Mesenchymal stem cell (in vitro differentiated cells and primary cell): ENCODE data around the gene POGLUT2.

ENCODE experiments used
- DNase-seq: peaks from one replicate; pipeline ENCODE4 v3.0.0-alpha.2; 2013
- H2AFZ ChIP-seq: one replicate; pipeline ENCODE4 v1.6.1; 2013; ENCODE audit warnings: low read depth, mild to moderate bottlenecking, control low read depth, inconsistent platforms, low read length, moderate library complexity
- H2AK5ac ChIP-seq: 2 replicates; pipeline ENCODE4 v1.6.1; 2013; ENCODE audit warnings: low read length, moderate library complexity, mild to moderate bottlenecking, inconsistent platforms; ENCODE audit not compliant: severe bottlenecking
- H2BK120ac ChIP-seq: one replicate; pipeline ENCODE4 v1.6.1; 2013; ENCODE audit warnings: low read depth, mild to moderate bottlenecking, inconsistent platforms, low read length, moderate library complexity
- H2BK12ac ChIP-seq, 2 experiments: one replicate each; pipeline ENCODE4 v1.6.1; 2013; ENCODE audit warnings: inconsistent platforms in 2 of 2, low read length in 2 of 2, mild to moderate bottlenecking in 2 of 2, moderate library complexity in 2 of 2, control low read depth in 1 of 2
- H2BK15ac ChIP-seq: one replicate; pipeline ENCODE4 v1.6.1; 2013; ENCODE audit warnings: mild to moderate bottlenecking, low read depth, inconsistent platforms; ENCODE audit not compliant: poor library complexity, severe bottlenecking
- H2BK5ac ChIP-seq: 2 replicates; pipeline ENCODE4 v1.6.1; 2013; ENCODE audit warnings: low read depth, mild to moderate bottlenecking, low read length, control low read depth, inconsistent platforms; ENCODE audit not compliant: poor library complexity, severe bottlenecking
- H3K14ac ChIP-seq, 2 experiments: one replicate each; pipeline ENCODE4 v1.6.1; 2013; ENCODE audit warnings: inconsistent platforms in 2 of 2, low read length in 2 of 2, control low read depth in 1 of 2, mild to moderate bottlenecking in 1 of 2, moderate library complexity in 1 of 2
- H3K18ac ChIP-seq, 2 experiments: one replicate each; pipeline ENCODE4 v1.6.1; 2013; ENCODE audit warnings: inconsistent platforms in 2 of 2, low read length in 2 of 2, control low read depth in 1 of 2, low read depth in 1 of 2, mild to moderate bottlenecking in 1 of 2
- H3K23ac ChIP-seq, 2 experiments: one replicate each; pipeline ENCODE4 v1.6.1; 2013; ENCODE audit warnings: inconsistent platforms in 2 of 2, low read length in 2 of 2, mild to moderate bottlenecking in 2 of 2, moderate library complexity in 2 of 2, control low read depth in 1 of 2
- H3K27ac ChIP-seq: 2 replicates; pipeline ENCODE4 v1.5.1; 2013; ENCODE audit warnings: mild to moderate bottlenecking, moderate library complexity, low read length, control low read depth, inconsistent platforms; ENCODE audit not compliant: poor library complexity, severe bottlenecking
- H3K27me3 ChIP-seq, 2 experiments: 2 replicates each; pipeline versions ENCODE4 v1.6.1 to v1.7.0; 2013; ENCODE audit warnings: low read length in 2 of 2, mild to moderate bottlenecking in 2 of 2, moderate library complexity in 2 of 2, control low read depth in 1 of 2, inconsistent platforms in 1 of 2; ENCODE audit not compliant: control insufficient read depth in 1 of 2, insufficient read depth in 1 of 2
- H3K36me3 ChIP-seq, 2 experiments: 2 replicates each; pipeline versions ENCODE4 v1.6.1 to v1.7.0; 2013; ENCODE audit warnings: low read length in 2 of 2, control low read depth in 1 of 2, inconsistent platforms in 1 of 2, low read depth in 1 of 2, mild to moderate bottlenecking in 1 of 2; ENCODE audit not compliant: insufficient read depth in 2 of 2, control insufficient read depth in 1 of 2
- H3K4ac ChIP-seq, 2 experiments: one replicate each; pipeline ENCODE4 v1.6.1; 2013; ENCODE audit warnings: inconsistent platforms in 2 of 2, low read length in 2 of 2, mild to moderate bottlenecking in 2 of 2, moderate library complexity in 2 of 2, control low read depth in 1 of 2, low read depth in 1 of 2
- H3K4me1 ChIP-seq: 2 replicates; pipeline ENCODE4 v1.6.1; 2013; ENCODE audit warnings: low read depth, low read length, control low read depth; ENCODE audit not compliant: control insufficient read depth, insufficient read depth
- H3K4me2 ChIP-seq: 2 replicates; pipeline ENCODE4 v1.6.1; 2013; ENCODE audit warnings: low read length, mild to moderate bottlenecking, inconsistent platforms; ENCODE audit not compliant: poor library complexity, severe bottlenecking
- H3K4me3 ChIP-seq, 2 experiments: 2 replicates each; pipeline versions ENCODE4 v1.5.1 to v1.7.0; 2013; ENCODE audit warnings: low read length in 2 of 2, mild to moderate bottlenecking in 2 of 2, control low read depth in 1 of 2, low read depth in 1 of 2; ENCODE audit not compliant: insufficient read depth in 1 of 2
- H3K79me1 ChIP-seq: replicated peaks from 2 replicates; pipeline ENCODE4 v1.6.1; 2013; ENCODE audit warnings: mild to moderate bottlenecking, control low read depth, low read length, inconsistent platforms; ENCODE audit not compliant: poor library complexity, severe bottlenecking
- H3K9ac ChIP-seq: 2 replicates; pipeline ENCODE4 v1.7.0; 2013; ENCODE audit warnings: mild to moderate bottlenecking, low read length, moderate library complexity
- H3K9me3 ChIP-seq: 2 replicates; pipeline ENCODE4 v1.7.0; 2013; ENCODE audit warnings: mild to moderate bottlenecking, low read length; ENCODE audit not compliant: control insufficient read depth
- H4K8ac ChIP-seq: one replicate; pipeline ENCODE4 v1.6.1; 2013; ENCODE audit warnings: inconsistent platforms, mild to moderate bottlenecking, low read length, moderate library complexity
- H4K91ac ChIP-seq: one replicate; pipeline ENCODE4 v1.6.1; 2013; ENCODE audit warnings: mild to moderate bottlenecking, low read length, inconsistent platforms
- WGBS: methylation state at CpG from one replicate; pipeline ENCODE4 v1.1.7; 2013; ENCODE audit warnings: mixed read lengths; 5-methylcytosine and 5-hydroxymethylcytosine counted together

POGLUT2 gene

DNA sequence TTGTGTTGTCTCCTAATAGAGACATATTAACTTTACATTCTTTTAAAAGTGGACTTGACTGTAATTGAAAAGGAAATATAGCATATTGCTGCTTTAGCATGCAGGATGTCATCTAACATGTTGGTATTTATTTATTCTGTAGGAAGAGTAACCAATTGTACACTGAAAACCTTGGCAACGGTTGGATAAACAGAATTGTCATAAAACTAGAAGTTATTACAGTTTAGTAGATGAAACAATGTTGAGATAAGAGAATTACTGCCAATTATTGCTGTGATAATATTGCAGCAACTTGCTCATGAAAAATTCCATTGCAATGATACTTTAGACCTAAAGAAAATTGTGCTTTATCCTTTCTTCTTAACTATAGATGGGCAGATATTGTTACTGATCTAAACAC is 39.5 kb upstream of the POGLUT2 start:
- H2BK120ac ChIP-seq, result no peak overlapping the region
- H2BK15ac ChIP-seq, result no peak overlapping the region
- H3K4me2 ChIP-seq, result no peak overlapping the region
- no peak overlapping the region for H2AFZ ChIP-seq
- no peak overlapping the region for H2BK12ac ChIP-seq
- DNase-seq, result no peak
- H3K79me1 ChIP-seq, result peaks cover 17% of the 10 kb centered on the region
- 100% methylated on average over 1 of the region's 1 CpG for WGBS
- no peak overlapping the region for H3K23ac ChIP-seq
- no peaks in the 10 kb centered on the region for H3K9me3 ChIP-seq
- H3K4ac ChIP-seq, result no peak overlapping the region
- no peaks in the 10 kb centered on the region for H3K27me3 ChIP-seq
- H3K36me3 ChIP-seq, result peaks cover 23 to 76% of the 10 kb centered on the region in 2 experiments
- no peaks in the 10 kb centered on the region for H3K4me1 ChIP-seq
- no peak overlapping the region for H3K4me3 ChIP-seq
- no peak overlapping the region for H3K18ac ChIP-seq
- H4K8ac ChIP-seq, result no peak overlapping the region
- H2BK5ac ChIP-seq, result no peak overlapping the region
- no peak overlapping the region for H4K91ac ChIP-seq
- H3K9ac ChIP-seq, result no peak overlapping the region
- H3K27ac ChIP-seq, result no peak overlapping the region
- H2AK5ac ChIP-seq, result no peak overlapping the region
- H3K14ac ChIP-seq, result no peak overlapping the region

DNA sequence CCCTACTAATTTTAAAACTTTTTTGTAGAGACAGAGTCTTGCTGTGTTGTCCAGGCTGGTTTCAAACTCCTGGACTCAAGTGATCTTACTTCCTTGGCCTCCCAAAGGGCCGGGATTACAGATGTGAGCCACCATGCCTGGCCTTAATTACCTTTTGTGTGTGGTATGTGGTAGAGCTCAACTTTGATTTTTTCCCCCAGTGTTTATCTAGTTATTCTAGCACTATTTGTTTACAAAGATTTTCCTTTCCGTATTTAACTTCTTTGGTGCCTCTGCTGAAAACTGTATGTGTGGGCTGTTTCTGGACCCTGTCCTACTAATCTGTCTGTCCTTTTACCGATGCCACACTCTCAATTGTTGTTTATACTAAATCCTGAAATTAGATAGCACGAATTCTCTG is 37.7 kb upstream of the POGLUT2 start:
- Histone ChIP-seq H2BK5ac (no peak overlapping the region), H3K27me3 (no peaks in the 10 kb centered on the region), H2AFZ (no peak overlapping the region), H2BK12ac (no peak overlapping the region), H4K91ac (no peak overlapping the region), H3K4me1 (no peaks in the 10 kb centered on the region), H3K27ac (no peak overlapping the region), H3K23ac (no peak overlapping the region), H3K18ac (no peak overlapping the region), H3K79me1 (peaks cover 23% of the 10 kb centered on the region), H3K14ac (no peak overlapping the region), H3K4me3 (no peak overlapping the region), H2BK15ac (no peak overlapping the region), H3K4me2 (no peak overlapping the region), H2BK120ac (no peak overlapping the region), H3K9me3 (no peaks in the 10 kb centered on the region), H2AK5ac (no peak overlapping the region), H3K4ac (no peak overlapping the region), H4K8ac (no peak overlapping the region), H3K9ac (no peak overlapping the region), H3K36me3 (peaks cover 25 to 76% of the 10 kb centered on the region in 2 experiments)
- no peak for DNase-seq
- 100% methylated on average over 1 of the region's 4 CpGs for WGBS

GRCh38 chr13:102830646-102831045 is 31.9 kb upstream of the POGLUT2 start:
- Histone ChIP-seq H3K4ac (no peak overlapping the region), H3K23ac (no peak overlapping the region), H3K4me3 (no peak overlapping the region), H2BK120ac (no peak overlapping the region), H2BK5ac (no peak overlapping the region), H3K27ac (no peak overlapping the region), H2BK15ac (no peak overlapping the region), H4K91ac (no peak overlapping the region), H3K27me3 (no peaks in the 10 kb centered on the region), H3K9me3 (no peaks in the 10 kb centered on the region), H3K4me1 (peaks cover 4% of the 10 kb centered on the region), H3K79me1 (peaks cover 33% of the 10 kb centered on the region), H3K14ac (no peak overlapping the region), H4K8ac (no peak overlapping the region), H3K36me3 (peaks cover 24 to 63% of the 10 kb centered on the region in 2 experiments), H3K4me2 (no peak overlapping the region), H3K9ac (no peak overlapping the region), H2AFZ (no peak overlapping the region), H2BK12ac (no peak overlapping the region), H2AK5ac (no peak overlapping the region), H3K18ac (no peak overlapping the region)
- no peak for DNase-seq
- 100% methylated on average over 2 of the region's 4 CpGs for WGBS

GRCh38 chr13:102825921-102826706 is 27.3 kb upstream of the POGLUT2 start:
- no peak overlapping the region for H3K14ac ChIP-seq

More at GRCh38 chr13:102825921-102826706, 27.3 kb upstream of the POGLUT2 start:
- no peak overlapping the region for H4K8ac ChIP-seq
- no peak overlapping the region for H3K4ac ChIP-seq
- no peak overlapping the region for H4K91ac ChIP-seq
- H2BK120ac ChIP-seq, result no peak overlapping the region
- H3K27ac ChIP-seq, result peak overlapping the region; percentile 97
- peaks cover 26% of the 10 kb centered on the region for H3K79me1 ChIP-seq
- 17% methylated on average over 7 of the region's 8 CpGs for WGBS
- H3K27me3 ChIP-seq, result no peaks in the 10 kb centered on the region
- no peak overlapping the region for H3K4me2 ChIP-seq
- peak overlapping the region in 1 of 2 experiments; percentile 26 for H3K18ac ChIP-seq
- H3K23ac ChIP-seq, result no peak overlapping the region
- H3K4me1 ChIP-seq, result peaks cover 6% of the 10 kb centered on the region
- peak; percentile 84 for DNase-seq
- H2BK12ac ChIP-seq, result peak overlapping the region in 1 of 2 experiments; percentile 8
- H2BK5ac ChIP-seq, result no peak overlapping the region
- peaks cover 15 to 57% of the 10 kb centered on the region in 2 experiments for H3K36me3 ChIP-seq
- no peak overlapping the region for H2BK15ac ChIP-seq
- peak overlapping the region; percentile 87 for H3K9ac ChIP-seq
- no peaks in the 10 kb centered on the region for H3K9me3 ChIP-seq
- peak overlapping the region; percentile 98 for H2AK5ac ChIP-seq
- no peak overlapping the region for H2AFZ ChIP-seq
- peak overlapping the region in 1 of 2 experiments; percentile 74 for H3K4me3 ChIP-seq
